GM12878 (cell line): ENCODE measurements around the gene FAF1. TPM values are rescaled to one million over a fixed set of nuclear protein-coding genes. Genes with fewer than 3 reads are reported as not detected.

Source experiments
- ATAC-seq: fragments of 200-7000 bp; cut with Tn5 transposase; 3 replicates; pipeline ENCODE4 v1.9.1; 2020; ENCODE audit warnings: mild to moderate bottlenecking, moderate library complexity
- BruUV-seq: library from RNA; stranded (reverse); fragments of 400-500 nt; replicated peaks from 2 replicates; lab custom pipeline; 2021; lab: Mats Ljungman, UMichigan
- CTCF ChIA-PET: fragments of 300-600 bp; sonication (Branson Sonifier 250); formaldehyde crosslinking; extraction: SDS; loops from one replicate; lab custom pipeline; 2021; ENCODE audit warnings: inconsistent platforms; lab: Yijun Ruan, JAX
- POLR2A ChIA-PET: fragments of 350-600 bp; formaldehyde crosslinking; extraction: SDS; loops from one replicate; lab custom pipeline; 2021; ENCODE audit warnings: inconsistent platforms; lab: Charles Lee
- RAD21 ChIA-PET: fragments of 300-600 bp; sonication (Branson Sonifier 250); formaldehyde crosslinking; loops from one replicate; lab custom pipeline; 2023; ENCODE audit warnings: antibody characterized with exemption; ENCODE audit not compliant: unreplicated experiment; lab: Charles Lee
- SMC1A ChIA-PET: fragments of 300-600 bp; sonication (Branson Sonifier 250); formaldehyde crosslinking; loops from one replicate; lab custom pipeline; 2023; ENCODE audit not compliant: unreplicated experiment, uncharacterized antibody; lab: Charles Lee
- DNase-seq: peaks from one replicate; pipeline ENCODE4 v3.0.0-alpha.2; 2011; ENCODE audit warnings: low read depth, low spot score
- FAIRE-seq: peaks from 3 replicates; lab custom pipeline; 2011; peaks lifted over from hg19 to GRCh38; lab: Jason Lieb, UNC
- H2AFZ ChIP-seq: 2 replicates; pipeline ENCODE4 v1.6.0; 2011; ENCODE audit warnings: low read depth, low read length, control low read depth; ENCODE audit not compliant: control insufficient read depth
- H3K27ac ChIP-seq: 2 replicates; pipeline ENCODE4 v1.5.1; 2011; ENCODE audit warnings: control low read depth; ENCODE audit not compliant: control insufficient read depth, insufficient read depth
- H3K27me3 ChIP-seq, 2 experiments: replicated peaks in 1 of 2; 2 replicates each; pipeline versions ENCODE4 v1.6.0 to v1.6.1; 2011; ENCODE audit warnings: low read length in 1 of 2; ENCODE audit not compliant: control insufficient read depth in 2 of 2, insufficient read depth in 2 of 2
- H3K36me3 ChIP-seq, 2 experiments: 2 replicates each; pipeline ENCODE4 v1.5.1; 2011; ENCODE audit warnings: low read length in 1 of 2; ENCODE audit not compliant: control insufficient read depth in 2 of 2, insufficient read depth in 2 of 2
- H3K4me1 ChIP-seq: 2 replicates; pipeline ENCODE4 v1.6.1; 2011; ENCODE audit warnings: mild to moderate bottlenecking, low read length, moderate library complexity, mixed read lengths; ENCODE audit not compliant: control insufficient read depth, insufficient read depth
- H3K4me2 ChIP-seq: 2 replicates; pipeline ENCODE4 v1.6.0; 2011; ENCODE audit warnings: control low read depth; ENCODE audit not compliant: control insufficient read depth, insufficient read depth
- H3K4me3 ChIP-seq: fragments of 200-600 bp; sonication (generic); 2 replicates; pipeline ENCODE4 v1.5.1; 2016
- H3K79me2 ChIP-seq: 2 replicates; pipeline ENCODE4 v1.6.0; 2011; ENCODE audit warnings: low read length; ENCODE audit not compliant: control insufficient read depth, insufficient read depth
- H3K9ac ChIP-seq: 2 replicates; pipeline ENCODE4 v1.8.0; 2011; ENCODE audit warnings: low read length, control low read depth, mixed read lengths; ENCODE audit not compliant: control insufficient read depth, insufficient read depth
- H3K9me3 ChIP-seq: replicated peaks from 3 replicates; pipeline ENCODE4 v1.5.1; 2011; ENCODE audit warnings: mild to moderate bottlenecking, low read length; ENCODE audit not compliant: control insufficient read depth, insufficient read depth
- H4K20me1 ChIP-seq: 2 replicates; pipeline ENCODE4 v1.6.0; 2011; ENCODE audit not compliant: control insufficient read depth, insufficient read depth
- BHLHE40 ChIP-seq, 2 experiments: fragments of 450-650 bp in 1 of 2; IDR thresholded peaks; 2 replicates each; pipeline ENCODE4 v1.6.1; 2011 to 2017; ENCODE audit warnings: low read depth in 2 of 2, borderline replicate concordance in 1 of 2, improper control_type of control experiment in 1 of 2, low read length in 1 of 2, mild to moderate bottlenecking in 1 of 2
- IKZF2 ChIP-seq, 2 experiments: fragments of 450-650 bp; IDR thresholded peaks; 2 replicates each; pipeline ENCODE4 v1.6.1; 2017; ENCODE audit warnings: mild to moderate bottlenecking in 2 of 2, moderate library complexity in 2 of 2
- MLLT1 ChIP-seq: fragments of 450-650 bp; IDR thresholded peaks from 2 replicates; pipeline ENCODE4 v1.6.1; 2016; ENCODE audit warnings: mild to moderate bottlenecking
- MTA2 ChIP-seq: fragments of 450-650 bp; IDR thresholded peaks from 2 replicates; pipeline ENCODE4 v1.6.1; 2016; ENCODE audit warnings: low read depth, mild to moderate bottlenecking, moderate library complexity
- SMARCA5 ChIP-seq: fragments of 450-650 bp; IDR thresholded peaks from 2 replicates; pipeline ENCODE4 v1.6.1; 2017; ENCODE audit warnings: mild to moderate bottlenecking
- WGBS: methylation state at CpG from one replicate; pipeline ENCODE4 v1.1.6; 2016; ENCODE audit warnings: low lambda C conversion rate; ENCODE audit not compliant: insufficient replicate concordance, insufficient coverage; ENCODE audit errors: missing lambda C conversion rate; 5-methylcytosine and 5-hydroxymethylcytosine counted together
- in situ Hi-C: fragments of 300-500 bp; cut with MboI; formaldehyde crosslinking; loops from 9 replicates; pipeline ENCODE4 v1.14.3; 2018; ENCODE audit warnings: mixed read lengths
- intact Hi-C: fragments of 100-400 bp; cut with micrococcal nuclease; formaldehyde crosslinking; loops from one replicate; pipeline ENCODE4 v1.14.2; 2022; ENCODE audit not compliant: unreplicated experiment
- polyA plus RNA-seq, 11 experiments: library from polyadenylated mRNA; depleted of rRNA in 4 of 11; unstranded in 6 of 11; stranded (reverse) in 5 of 11; fragments of >200 nt; fragmentation: Nextera tagmentation in 4 of 11; fragmentation: Illumina TruSeq in 1 of 11; extraction: Ambion mirVana in 4 of 11; extraction: Trizol in 1 of 11; gene quantifications; 1 replicate in 1 of 11; 2 replicates in 10 of 11; pipeline versions ENCODE4 v1.2.1 to v1.2.3, GENCODE V29; 2011 to 2016; ENCODE audit warnings: inconsistent platforms in 2 of 11, missing spikeins in 2 of 11, low read depth in 1 of 11
- total RNA-seq, 4 experiments: library from RNA; depleted of rRNA in 3 of 4; stranded (reverse); fragments of >200 nt in 3 of 4; fragmentation: Illumina TruSeq in 1 of 4; extraction: Trizol in 1 of 4; gene quantifications; 2 replicates each; pipeline versions ENCODE4 v1.2.1 to v1.2.3, GENCODE V29; 2013 to 2021

FAF1 gene
- total and polyA plus RNA-seq, 10 of the 15 experiments (the other 5 are each of a cell fraction or from before 2014, with no cell fraction given), result 8.6 to 54.5 (median 23.7) TPM

- H3K27me3 ChIP-seq, result no peaks in the 10 kb centered on the region
- no TSS peak for BruUV-seq
- CTCF ChIA-PET, result no interaction called here
- in situ Hi-C loops, result no loop called here
- H3K79me2 ChIP-seq, result no peaks in the 10 kb centered on the region
- no peak for TF ChIP-seq BHLHE40 (IDR thresholded peaks at IDR 0.05; ENCODE audit: borderline replicate concordance in 1 of 2, low read depth in 2 of 2, low read length in 1 of 2)
- TF ChIP-seq SMARCA5, result 0 out of 2 replicates have a peak, but pooled peaks have one; percentile 30
- TF ChIP-seq MTA2, result peak; percentile 83
- TF ChIP-seq IKZF2 (IDR thresholded peaks at IDR 0.05), result 0 out of 4 replicates have a peak, but pooled peaks of 1 of the 2 experiments have one; percentile 15
- TF ChIP-seq MLLT1, result no peak
- no peak overlapping the region for H3K4me2 ChIP-seq
- no peaks in the 10 kb centered on the region for H3K36me3 ChIP-seq
- no peaks in the 10 kb centered on the region for H4K20me1 ChIP-seq
- SMC1A ChIA-PET, result interaction anchor here (1.4 kb wide), 1 partner anchor 46 kb away, joined by 3 read pairs; no protein-coding TSS in a partner anchor
- H3K4me3 ChIP-seq, result no peak overlapping the region
- RAD21 ChIA-PET, result interaction anchor here (0.6 kb wide), 1 partner anchor 35 kb away, joined by 3 read pairs; no protein-coding TSS in a partner anchor
- H3K4me1 ChIP-seq, result no peaks in the 10 kb centered on the region
- FAIRE-seq (no peak), DNase-seq (peak; percentile 21), ATAC-seq (peak; percentile 77)
- intact Hi-C loops, result no loop called here
- no peak overlapping the region for H3K27ac ChIP-seq
- H3K9ac ChIP-seq, result no peak overlapping the region
- H2AFZ ChIP-seq, result no peak overlapping the region
- H3K9me3 ChIP-seq, result no peaks in the 10 kb centered on the region; the same call in 1 of the 3 replicates
- 83% methylated on average over 3 of the region's 3 CpGs for WGBS
- POLR2A ChIA-PET, result no interaction called here
Measured at GRCh38 chr1:50527249-50527986, 432.6 kb downstream of the FAF1 start.
